ENCODE results near the gene PLPP4.

GRCh38 chr10:120458432-120458831 lies 1.4 kb downstream of the PLPP4 start:
- TF ChIP-seq POLR2AphosphoS5 (IDR thresholded peaks at IDR 0.05), result no peak
- no peak for TF ChIP-seq CTCF (IDR thresholded peaks at IDR 0.05)
- no peak for TF ChIP-seq POLR2A (IDR thresholded peaks at IDR 0.05)
- no peak for TF ChIP-seq EP300 (IDR thresholded peaks at IDR 0.05; ENCODE audit: low read depth)

Measured in transverse colon (tissue), 4 donors.